Colonic mucosa (tissue), 4 donors: Measurements from ENCODE around the gene FMC1. TPM values are rescaled to one million over a fixed set of nuclear protein-coding genes. Genes with fewer than 3 reads are reported as not detected.

ENCODE experiments used
- DNase-seq: peaks from one replicate; pipeline ENCODE4 v3.0.0-alpha.2; 2020
- H3K27ac ChIP-seq: fragments of 200-600 bp; one replicate; pipeline ENCODE4 v1.8.0; 2021
- H3K27me3 ChIP-seq: fragments of 200-600 bp; one replicate; pipeline ENCODE4 v1.8.0; 2021
- H3K36me3 ChIP-seq: fragments of 200-600 bp; one replicate; pipeline ENCODE4 v1.8.0; 2021
- H3K4me1 ChIP-seq: fragments of 200-600 bp; one replicate; pipeline ENCODE4 v1.8.0; 2021; ENCODE audit warnings: mild to moderate bottlenecking
- H3K4me3 ChIP-seq: fragments of 200-600 bp; one replicate; pipeline ENCODE4 v1.8.0; 2021
- H3K9ac ChIP-seq, 2 donors: one replicate each; pipeline ENCODE4 v1.7.0; 2013; ENCODE audit warnings: control low read depth in 2 of 2, low read depth in 2 of 2, low read length in 2 of 2
- H3K9me3 ChIP-seq: fragments of 200-600 bp; one replicate; pipeline ENCODE4 v1.8.0; 2021
- CTCF ChIP-seq: fragments of 200-600 bp; IDR thresholded peaks from one replicate; pipeline ENCODE4 v1.8.0; 2022; ENCODE audit warnings: antibody characterized with exemption, mild to moderate bottlenecking
- intact Hi-C: fragments of 100-400 bp; cut with DNase I; formaldehyde crosslinking; loops from one replicate; pipeline ENCODE4 v1.14.1; 2022
- total RNA-seq, 2 donors: library from RNA; stranded (reverse); fragmentation: NEBNext Ultra II Directional in 1 of 2; extraction: Animal tissue kit (Norgen Biotek cat#: 25700) in 1 of 2; gene quantifications; one replicate each; pipeline ENCODE4 v1.2.1, GENCODE V29; 2021
- donor health status: healthy.
- donor health status: DM: no; HTN: no; CAD: no.
- donor health status: DM: no; HTN: no; CAD: no.

FMC1 gene
- total RNA-seq, 2 donors from 2014 or later, result 21.6 to 23.0 TPM

GRCh38 chr7:139362302-139362701 is 21.2 kb downstream of the FMC1 start:
- no peak for DNase-seq
- no peak for TF ChIP-seq CTCF
- H3K4me1 ChIP-seq, result peaks cover 11% of the 10 kb centered on the region
- H3K9me3 ChIP-seq, result no peaks in the 10 kb centered on the region
- H3K4me3 ChIP-seq, result no peak overlapping the region
- no peaks in the 10 kb centered on the region for H3K27me3 ChIP-seq
- H3K27ac ChIP-seq, result no peak overlapping the region
- no peaks in the 10 kb centered on the region for H3K36me3 ChIP-seq
- intact Hi-C loops, result no loop called here
- no peak overlapping the region for H3K9ac ChIP-seq

GRCh38 chr7:139362981-139363380 is 21.8 kb downstream of the FMC1 start:
- intact Hi-C loops, result no loop called here
- TF ChIP-seq CTCF, result no peak
- H3K27me3 ChIP-seq, result no peaks in the 10 kb centered on the region
- H3K4me1 ChIP-seq, result peaks cover 11% of the 10 kb centered on the region
- no peak overlapping the region for H3K4me3 ChIP-seq
- no peak overlapping the region for H3K9ac ChIP-seq
- no peaks in the 10 kb centered on the region for H3K36me3 ChIP-seq
- no peak overlapping the region for H3K27ac ChIP-seq
- no peaks in the 10 kb centered on the region for H3K9me3 ChIP-seq
- DNase-seq, result no peak

- no peak overlapping the region for H3K27ac ChIP-seq
- no peak for TF ChIP-seq CTCF
- no peak for DNase-seq
- peaks cover 11% of the 10 kb centered on the region for H3K4me1 ChIP-seq
- no peak overlapping the region for H3K4me3 ChIP-seq
- H3K27me3 ChIP-seq, result no peaks in the 10 kb centered on the region
- H3K9me3 ChIP-seq, result no peaks in the 10 kb centered on the region
- H3K36me3 ChIP-seq, result no peaks in the 10 kb centered on the region
- intact Hi-C loops, result loop anchor here (5.0 kb wide), 1 partner anchor 37 kb away; no protein-coding TSS in a partner anchor
- H3K9ac ChIP-seq, result no peak overlapping the region
Observed at GRCh38 chr7:139365336-139365735, 24.2 kb downstream of the FMC1 start.

- no peaks in the 10 kb centered on the region for H3K36me3 ChIP-seq
- DNase-seq, result no peak
- H3K4me3 ChIP-seq, result no peak overlapping the region
- no peaks in the 10 kb centered on the region for H3K27me3 ChIP-seq
- no peaks in the 10 kb centered on the region for H3K9me3 ChIP-seq
- peaks cover 7% of the 10 kb centered on the region for H3K4me1 ChIP-seq
- no peak for TF ChIP-seq CTCF
- no peak overlapping the region for H3K27ac ChIP-seq
- H3K9ac ChIP-seq, result no peak overlapping the region
- intact Hi-C loops, result loop anchor here (5.0 kb wide), 1 partner anchor 36 kb away; no protein-coding TSS in a partner anchor
Observed at GRCh38 chr7:139366400-139366799, 25.3 kb downstream of the FMC1 start.

- Histone ChIP-seq H3K36me3 (no peaks in the 10 kb centered on the region), H3K4me1 (no peaks in the 10 kb centered on the region), H3K27me3 (no peaks in the 10 kb centered on the region), H3K9ac (no peak overlapping the region), H3K27ac (no peak overlapping the region), H3K4me3 (no peak overlapping the region), H3K9me3 (no peaks in the 10 kb centered on the region)
- TF ChIP-seq CTCF, result no peak
- intact Hi-C loops, result loop anchor here (5.0 kb wide), 1 partner anchor 35 kb away; no protein-coding TSS in a partner anchor
- no peak for DNase-seq
Observed at GRCh38 chr7:139367438-139368155, 26.5 kb downstream of the FMC1 start.
